ENCODE results near the gene EFNA2.

The EFNA2 gene

GRCh38 chr19:1295169-1296012, 9.7 kb downstream of the EFNA2 start:
- TF ChIP-seq FOXM1 (IDR thresholded peaks at IDR 0.05; ENCODE audit: borderline replicate concordance), result no peak
- TF ChIP-seq LEF1 (IDR thresholded peaks at IDR 0.05; ENCODE audit: borderline replicate concordance), result no peak
- 0 out of 2 replicates have a peak, but pooled peaks have one; percentile 6 for TF ChIP-seq SP1 (IDR thresholded peaks at IDR 0.05)
- ChIA-PET CTCF (no interaction called here), POLR2A (no interaction called here)
- peak; percentile 89 for DNase-seq (ENCODE audit: extremely low spot score)

DNA sequence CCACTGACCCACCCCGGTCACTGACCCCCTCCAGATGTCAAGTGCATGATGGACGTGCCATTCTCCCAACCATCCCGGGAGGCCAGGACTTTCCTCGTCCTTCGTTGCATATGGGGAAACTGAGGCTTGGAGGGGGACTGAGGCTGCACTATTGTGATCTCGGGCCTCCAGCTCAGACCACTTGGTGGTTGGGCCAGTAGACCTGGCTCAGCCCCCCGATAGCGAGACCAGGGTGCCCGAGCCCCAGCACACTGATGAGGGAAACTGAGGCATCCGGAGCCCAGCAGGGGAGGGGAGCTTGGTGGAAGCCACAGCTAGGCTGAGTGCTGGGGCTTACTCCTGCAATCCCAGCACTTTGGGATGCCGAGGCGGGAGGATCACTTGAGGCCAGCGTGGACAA, 10.4 kb downstream of the EFNA2 start:
- POLR2A ChIA-PET, result no interaction called here
- DNase-seq (ENCODE audit: extremely low spot score), result no peak
- CTCF ChIA-PET, result no interaction called here
- no peak for TF ChIP-seq TARDBP (IDR thresholded peaks at IDR 0.05)
- TF ChIP-seq PKNOX1 (IDR thresholded peaks at IDR 0.05), result no peak
- no peak for TF ChIP-seq SUZ12 (IDR thresholded peaks at IDR 0.05)

DNA sequence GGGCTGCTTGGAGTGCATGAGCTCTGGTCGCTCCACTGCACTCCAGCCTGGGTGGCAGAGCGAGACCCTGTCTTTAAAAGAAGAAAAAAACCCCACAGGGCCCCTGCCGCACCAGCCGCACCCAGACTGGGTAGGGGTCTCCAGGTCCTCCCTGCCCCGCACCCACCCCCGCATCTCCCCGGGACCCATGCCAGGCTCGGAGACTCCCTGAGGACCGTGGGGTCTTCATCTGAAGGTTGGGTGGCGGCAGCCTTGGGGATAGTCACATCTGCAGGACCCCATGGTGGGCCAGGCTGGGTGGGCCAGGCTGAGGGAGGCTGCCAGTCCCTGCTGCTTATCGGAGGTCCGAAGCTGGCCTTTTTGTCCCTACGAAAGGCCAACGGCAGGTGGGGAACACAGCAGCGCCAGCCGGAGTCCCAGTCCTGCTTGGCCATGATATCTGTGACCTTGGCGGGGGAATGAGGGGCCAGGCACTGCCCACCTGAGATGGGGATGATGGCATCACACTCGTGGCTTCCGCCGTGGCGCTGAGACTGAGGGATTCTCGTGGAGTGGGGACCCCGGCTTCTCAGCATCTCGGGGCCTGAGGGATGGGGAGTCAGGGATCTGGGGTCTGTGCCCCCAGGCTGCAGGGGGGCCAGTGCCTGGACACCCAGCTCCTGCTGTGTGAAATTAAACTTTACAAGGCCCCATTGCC, 11.1 kb downstream of the EFNA2 start:
- ChIA-PET POLR2A (no interaction called here), CTCF (no interaction called here)
- DNase-seq (ENCODE audit: extremely low spot score), result no peak
- no peak for TF ChIP-seq SP1 (IDR thresholded peaks at IDR 0.05)
- no peak for TF ChIP-seq HDGF (IDR thresholded peaks at IDR 0.05; ENCODE audit: borderline replicate concordance)
- no peak for TF ChIP-seq PKNOX1 (IDR thresholded peaks at IDR 0.05)
- TF ChIP-seq FOXM1 (IDR thresholded peaks at IDR 0.05; ENCODE audit: borderline replicate concordance), result no peak
- TF ChIP-seq CTBP1 (IDR thresholded peaks at IDR 0.05; ENCODE audit: borderline replicate concordance), result no peak

DNA sequence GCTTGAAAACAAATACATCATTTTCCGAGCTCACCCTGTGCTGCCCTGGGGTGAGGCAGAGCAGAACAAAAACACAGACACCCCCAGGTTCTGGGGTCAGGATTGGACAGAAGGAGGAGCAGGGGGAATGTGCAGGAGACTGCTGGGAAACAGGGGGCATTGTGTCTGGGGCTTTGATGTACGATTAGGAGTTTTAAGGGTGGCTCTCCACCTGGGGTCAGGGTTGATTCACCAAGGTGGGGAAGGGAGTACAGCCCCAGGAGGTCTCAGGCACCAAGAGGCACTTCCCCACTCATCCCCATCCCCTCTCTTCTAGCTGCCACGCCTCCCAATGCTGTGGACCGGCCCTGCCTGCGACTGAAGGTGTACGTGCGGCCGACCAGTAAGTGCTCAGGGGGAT, 12.6 kb downstream of the EFNA2 start:
- no peak for DNase-seq (ENCODE audit: extremely low spot score)
- ChIA-PET CTCF (no interaction called here), POLR2A (interaction anchor here (1.4 kb wide), 1 partner anchor 23 kb away, joined by 4 read pairs; the partner anchor contains the start of gene FAM174C)
- TF ChIP-seq SP1 (IDR thresholded peaks at IDR 0.05), result no peak

DNA sequence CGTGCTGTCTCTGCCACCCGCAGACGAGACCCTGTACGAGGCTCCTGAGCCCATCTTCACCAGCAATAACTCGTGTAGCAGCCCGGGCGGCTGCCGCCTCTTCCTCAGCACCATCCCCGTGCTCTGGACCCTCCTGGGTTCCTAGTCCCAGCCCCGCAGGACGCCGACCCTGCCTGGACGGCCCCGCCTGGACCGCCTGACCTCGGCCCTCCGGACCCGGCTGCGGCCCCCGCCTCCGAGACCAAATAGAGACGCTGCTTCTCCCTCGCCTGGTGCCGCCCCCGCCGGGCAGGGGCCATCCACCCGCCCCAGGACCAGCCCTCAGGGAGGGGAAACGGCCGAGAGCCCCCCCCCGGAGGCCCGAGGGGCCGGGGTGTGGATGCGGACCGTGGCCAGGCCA, 14.1 kb downstream of the EFNA2 start:
- POLR2A ChIA-PET, result no interaction called here
- TF ChIP-seq NFRKB (IDR thresholded peaks at IDR 0.05) (no peak), ELF4 (IDR thresholded peaks at IDR 0.05) (no peak), TARDBP (IDR thresholded peaks at IDR 0.05) (no peak), FOXM1 (IDR thresholded peaks at IDR 0.05; ENCODE audit: borderline replicate concordance) (no peak), ARNT (IDR thresholded peaks at IDR 0.05) (no peak), FOXK2 (IDR thresholded peaks at IDR 0.05) (no peak), ZNF384 (IDR thresholded peaks at IDR 0.05) (no peak), SUZ12 (IDR thresholded peaks at IDR 0.05) (no peak), L3MBTL2 (conservative IDR thresholded peaks at IDR 0.05) (no peak), CTBP1 (IDR thresholded peaks at IDR 0.05; ENCODE audit: borderline replicate concordance) (no peak)

GRCh38 chr19:1300744-1301490, 15.2 kb downstream of the EFNA2 start:
- TF ChIP-seq FOXM1 (IDR thresholded peaks at IDR 0.05; ENCODE audit: borderline replicate concordance), result no peak
- POLR2A ChIA-PET, result no interaction called here
- CTCF ChIA-PET, result no interaction called here
- no peak for DNase-seq (ENCODE audit: extremely low spot score)

More for the DNA sequence above, 14.1 kb downstream of the EFNA2 start:
- CTCF ChIA-PET, result no interaction called here
- no peak for DNase-seq (ENCODE audit: extremely low spot score)

DNA sequence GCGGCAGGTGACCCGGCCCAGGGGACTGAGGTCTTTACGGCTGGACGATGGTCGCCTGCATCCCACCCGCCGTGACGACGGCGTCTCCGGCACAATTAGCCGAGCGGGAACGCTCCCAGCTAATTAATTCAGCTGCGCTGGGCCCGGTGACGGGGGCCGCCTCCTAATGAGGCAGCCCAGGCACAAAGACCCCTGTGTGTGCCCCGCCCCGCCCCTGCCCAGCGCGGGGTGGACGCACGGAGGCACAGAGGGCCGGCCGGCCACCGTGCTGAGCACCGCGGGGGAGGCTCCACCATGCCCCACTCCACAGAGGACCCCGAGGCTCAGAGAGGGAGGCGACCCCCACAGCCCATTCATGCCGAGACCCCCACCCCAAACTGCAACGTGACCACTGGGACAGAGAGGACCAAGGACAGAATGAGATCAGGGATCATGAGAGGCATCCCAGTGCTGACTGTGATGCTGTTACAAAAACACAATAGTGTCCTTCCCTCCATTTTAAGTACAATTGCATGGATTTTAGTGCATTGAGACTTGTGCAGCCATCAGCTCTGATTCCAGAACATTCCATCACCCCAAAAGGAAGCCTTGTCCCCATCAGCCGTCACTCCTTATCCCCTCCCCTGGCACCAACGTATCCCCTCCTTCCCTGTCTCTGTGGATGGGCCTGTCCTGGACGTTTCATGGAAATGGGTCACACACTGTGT, 17.0 kb downstream of the EFNA2 start:
- TF ChIP-seq ARNT (IDR thresholded peaks at IDR 0.05) (no peak), FOXK2 (IDR thresholded peaks at IDR 0.05) (no peak), L3MBTL2 (conservative IDR thresholded peaks at IDR 0.05) (no peak), PKNOX1 (IDR thresholded peaks at IDR 0.05) (no peak), HDGF (IDR thresholded peaks at IDR 0.05; ENCODE audit: borderline replicate concordance) (no peak), NFRKB (IDR thresholded peaks at IDR 0.05) (no peak), CTBP1 (IDR thresholded peaks at IDR 0.05; ENCODE audit: borderline replicate concordance) (no peak), TARDBP (IDR thresholded peaks at IDR 0.05) (no peak), SP1 (IDR thresholded peaks at IDR 0.05) (no peak), LEF1 (IDR thresholded peaks at IDR 0.05; ENCODE audit: borderline replicate concordance) (no peak), ZNF384 (IDR thresholded peaks at IDR 0.05) (no peak), FOXM1 (IDR thresholded peaks at IDR 0.05; ENCODE audit: borderline replicate concordance) (no peak)
- CTCF ChIA-PET, result no interaction called here

More for the DNA sequence above, 17.0 kb downstream of the EFNA2 start:
- POLR2A ChIA-PET, result interaction anchor here (1.9 kb wide), 1 partner anchor 34 kb away, joined by 5 read pairs; the partner anchor contains the start of gene CIRBP
- no peak for DNase-seq (ENCODE audit: extremely low spot score)

Data from HEK293T (cell line).